ENCODE data around the gene NLGN1.

DNA sequence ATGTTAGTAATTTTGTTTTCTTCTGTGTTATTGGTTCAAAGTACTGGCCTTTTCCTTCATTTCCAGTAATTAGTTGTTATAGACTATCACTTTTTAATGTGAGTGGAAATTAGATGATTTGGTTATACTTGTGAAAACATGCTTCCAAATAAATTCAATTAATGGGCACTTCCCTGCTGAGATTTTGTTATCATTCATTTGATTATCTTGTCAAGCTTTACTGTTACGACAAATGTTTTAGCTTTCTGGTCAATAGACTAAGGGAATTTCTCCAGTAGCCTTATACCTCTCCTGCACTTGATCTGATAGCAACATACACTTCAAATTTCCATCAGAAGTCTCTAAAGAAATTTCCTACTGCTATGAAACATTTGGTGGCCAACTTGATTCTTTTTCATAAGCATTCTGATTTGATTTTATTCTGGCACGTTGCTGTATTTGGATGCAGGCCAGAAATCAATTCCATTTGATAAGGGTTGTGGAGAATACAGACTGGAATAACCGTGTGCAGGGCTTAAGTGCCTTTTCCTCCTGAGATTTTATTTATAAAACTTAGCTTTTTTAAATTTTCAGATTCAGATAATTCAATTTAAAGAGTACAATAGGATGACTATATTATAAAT lies 887.8 kb downstream of the NLGN1 start:
- no peak for TF ChIP-seq EZH2 (IDR thresholded peaks at IDR 0.05; ENCODE audit: borderline replicate concordance, low read length)
- TF ChIP-seq, protein P1, sequence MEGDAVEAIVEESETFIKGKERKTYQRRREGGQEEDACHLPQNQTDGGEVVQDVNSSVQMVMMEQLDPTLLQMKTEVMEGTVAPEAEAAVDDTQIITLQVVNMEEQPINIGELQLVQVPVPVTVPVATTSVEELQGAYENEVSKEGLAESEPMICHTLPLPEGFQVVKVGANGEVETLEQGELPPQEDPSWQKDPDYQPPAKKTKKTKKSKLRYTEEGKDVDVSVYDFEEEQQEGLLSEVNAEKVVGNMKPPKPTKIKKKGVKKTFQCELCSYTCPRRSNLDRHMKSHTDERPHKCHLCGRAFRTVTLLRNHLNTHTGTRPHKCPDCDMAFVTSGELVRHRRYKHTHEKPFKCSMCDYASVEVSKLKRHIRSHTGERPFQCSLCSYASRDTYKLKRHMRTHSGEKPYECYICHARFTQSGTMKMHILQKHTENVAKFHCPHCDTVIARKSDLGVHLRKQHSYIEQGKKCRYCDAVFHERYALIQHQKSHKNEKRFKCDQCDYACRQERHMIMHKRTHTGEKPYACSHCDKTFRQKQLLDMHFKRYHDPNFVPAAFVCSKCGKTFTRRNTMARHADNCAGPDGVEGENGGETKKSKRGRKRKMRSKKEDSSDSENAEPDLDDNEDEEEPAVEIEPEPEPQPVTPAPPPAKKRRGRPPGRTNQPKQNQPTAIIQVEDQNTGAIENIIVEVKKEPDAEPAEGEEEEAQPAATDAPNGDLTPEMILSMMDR (IDR thresholded peaks at IDR 0.05; ENCODE audit: low read length), result no peak

All from OCI-LY1 (cell line).